Testis (tissue), 2 donors: ENCODE results near the gene QRFP.

Source experiments
- CTCF ChIP-seq, 3 experiments: fragments of 450-650 bp in 2 of 3; fragments of 200-600 bp in 1 of 3; sonication (generic) in 1 of 3; IDR thresholded peaks; one replicate each; pipeline ENCODE4 v1.5.1; 2016 to 2019; ENCODE audit warnings: antibody characterized with exemption in 3 of 3, mild to moderate bottlenecking in 2 of 3, moderate library complexity in 1 of 3
- POLR2A ChIP-seq: fragments of 450-650 bp; IDR thresholded peaks from one replicate; pipeline ENCODE4 v1.6.1; 2017; ENCODE audit warnings: antibody characterized with exemption, mild to moderate bottlenecking, moderate library complexity

- TF ChIP-seq CTCF (IDR thresholded peaks at IDR 0.05) (no peak), POLR2A (no peak)
These were observed 21.8 kb downstream of the QRFP start for GRCh38 chr9:130874783-130875182.
